KMS-11 (cell line): Measurements from ENCODE around the gene MYO9B.

Source experiments
- H2AFZ ChIP-seq: fragments of 200-600 bp; sonication (generic); 2 replicates; pipeline ENCODE4 v1.6.1; 2016; ENCODE audit warnings: antibody characterized with exemption, mixed run types, low read depth
- H3K27ac ChIP-seq: fragments of 200-600 bp; sonication (generic); 2 replicates; pipeline ENCODE4 v1.6.1; 2016; ENCODE audit warnings: mild to moderate bottlenecking, mixed run types
- H3K27me3 ChIP-seq: fragments of 200-600 bp; sonication (generic); 2 replicates; pipeline ENCODE4 v1.6.1; 2017; ENCODE audit warnings: mild to moderate bottlenecking, low read depth, mixed run types, moderate library complexity; ENCODE audit not compliant: insufficient read depth
- H3K36me3 ChIP-seq: fragments of 200-600 bp; sonication (generic); 2 replicates; pipeline ENCODE4 v1.6.1; 2017; ENCODE audit warnings: mild to moderate bottlenecking, mixed run types; ENCODE audit not compliant: insufficient read depth
- H3K4me1 ChIP-seq: fragments of 200-600 bp; sonication (generic); 2 replicates; pipeline ENCODE4 v1.6.1; 2016; ENCODE audit warnings: mild to moderate bottlenecking, low read depth, mixed run types; ENCODE audit not compliant: poor library complexity, severe bottlenecking
- H3K4me2 ChIP-seq: fragments of 200-600 bp; sonication (generic); 2 replicates; pipeline ENCODE4 v1.7.0; 2016; ENCODE audit warnings: mild to moderate bottlenecking, mixed run types
- H3K4me3 ChIP-seq: fragments of 200-600 bp; sonication (generic); IDR thresholded peaks from 2 replicates; pipeline ENCODE4 v1.6.1; 2017; ENCODE audit warnings: low read depth, low read length, mixed read lengths; ENCODE audit not compliant: insufficient read depth
- H3K79me2 ChIP-seq: fragments of 200-600 bp; sonication (generic); 2 replicates; pipeline ENCODE4 v1.6.1; 2016; ENCODE audit warnings: low read depth, mixed run types; ENCODE audit not compliant: insufficient read depth
- H3K9ac ChIP-seq: fragments of 200-600 bp; sonication (generic); 2 replicates; pipeline ENCODE4 v1.6.1; 2016; ENCODE audit warnings: mild to moderate bottlenecking, mixed run types
- H4K20me1 ChIP-seq: fragments of 200-600 bp; sonication (generic); 2 replicates; pipeline ENCODE4 v1.6.1; 2016; ENCODE audit warnings: mild to moderate bottlenecking, mixed run types; ENCODE audit not compliant: insufficient read depth
- TF ChIP-seq, protein P1 (sequence below): fragments of 200-600 bp; sonication (generic); conservative IDR thresholded peaks from 2 replicates; pipeline ENCODE4 v1.6.1; 2017; ENCODE audit warnings: low read depth, mild to moderate bottlenecking, antibody characterized with exemption, low read length, moderate library complexity, mixed read lengths

MYO9B gene

DNA sequence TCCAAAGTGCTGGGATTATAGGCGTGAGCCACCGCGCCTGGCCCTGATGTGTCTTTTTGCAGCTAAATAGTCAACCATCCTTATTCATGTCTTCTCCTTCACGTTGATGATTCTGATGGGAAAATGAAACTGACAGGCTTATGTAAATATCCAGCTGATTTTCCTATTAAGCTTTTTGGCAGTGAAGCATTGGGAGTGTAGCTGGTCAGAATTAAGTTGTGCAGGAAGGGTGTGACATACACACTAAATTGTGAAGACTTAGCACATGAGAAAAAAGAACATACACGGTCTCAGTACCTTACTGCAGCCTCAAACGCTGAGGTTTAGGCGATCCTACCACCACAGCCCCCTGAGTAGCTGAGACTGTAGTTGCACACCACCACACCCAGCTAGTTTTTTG is 89.1 kb downstream of the MYO9B start:
- TF ChIP-seq, protein P1, sequence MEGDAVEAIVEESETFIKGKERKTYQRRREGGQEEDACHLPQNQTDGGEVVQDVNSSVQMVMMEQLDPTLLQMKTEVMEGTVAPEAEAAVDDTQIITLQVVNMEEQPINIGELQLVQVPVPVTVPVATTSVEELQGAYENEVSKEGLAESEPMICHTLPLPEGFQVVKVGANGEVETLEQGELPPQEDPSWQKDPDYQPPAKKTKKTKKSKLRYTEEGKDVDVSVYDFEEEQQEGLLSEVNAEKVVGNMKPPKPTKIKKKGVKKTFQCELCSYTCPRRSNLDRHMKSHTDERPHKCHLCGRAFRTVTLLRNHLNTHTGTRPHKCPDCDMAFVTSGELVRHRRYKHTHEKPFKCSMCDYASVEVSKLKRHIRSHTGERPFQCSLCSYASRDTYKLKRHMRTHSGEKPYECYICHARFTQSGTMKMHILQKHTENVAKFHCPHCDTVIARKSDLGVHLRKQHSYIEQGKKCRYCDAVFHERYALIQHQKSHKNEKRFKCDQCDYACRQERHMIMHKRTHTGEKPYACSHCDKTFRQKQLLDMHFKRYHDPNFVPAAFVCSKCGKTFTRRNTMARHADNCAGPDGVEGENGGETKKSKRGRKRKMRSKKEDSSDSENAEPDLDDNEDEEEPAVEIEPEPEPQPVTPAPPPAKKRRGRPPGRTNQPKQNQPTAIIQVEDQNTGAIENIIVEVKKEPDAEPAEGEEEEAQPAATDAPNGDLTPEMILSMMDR = no peak
- Histone ChIP-seq H2AFZ (no peak overlapping the region), H3K27ac (no peak overlapping the region), H3K79me2 (no peaks in the 10 kb centered on the region), H3K36me3 (no peaks in the 10 kb centered on the region; the same call in 1 of the 2 replicates), H3K4me2 (no peak overlapping the region), H3K27me3 (no peaks in the 10 kb centered on the region), H3K4me3 (no peak overlapping the region), H3K9ac (no peak overlapping the region), H3K4me1 (no peaks in the 10 kb centered on the region), H4K20me1 (no peaks in the 10 kb centered on the region)

DNA sequence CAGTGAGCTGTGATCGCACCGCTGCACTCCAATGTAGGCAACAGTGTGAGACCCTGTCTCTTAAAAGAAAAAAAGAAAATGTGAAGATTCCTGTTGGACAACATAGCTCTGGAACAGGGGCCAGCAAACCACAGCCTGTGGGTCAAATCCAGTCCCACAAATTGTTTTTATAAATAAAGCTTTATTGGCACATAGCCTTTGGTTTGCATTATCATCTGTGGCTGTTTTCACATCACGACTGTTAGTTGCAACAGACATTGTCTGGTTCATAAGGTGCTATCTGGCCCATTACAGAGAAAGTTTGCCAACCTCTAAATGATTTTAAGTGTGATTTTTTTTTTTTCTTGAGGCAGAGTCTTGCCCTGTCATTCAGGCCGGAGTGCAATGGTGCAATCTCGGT is 90.1 kb downstream of the MYO9B start:
- H3K4me1 ChIP-seq = no peaks in the 10 kb centered on the region
- H3K9ac ChIP-seq = no peak overlapping the region
- H3K36me3 ChIP-seq = no peaks in the 10 kb centered on the region; the same call in 1 of the 2 replicates

DNA sequence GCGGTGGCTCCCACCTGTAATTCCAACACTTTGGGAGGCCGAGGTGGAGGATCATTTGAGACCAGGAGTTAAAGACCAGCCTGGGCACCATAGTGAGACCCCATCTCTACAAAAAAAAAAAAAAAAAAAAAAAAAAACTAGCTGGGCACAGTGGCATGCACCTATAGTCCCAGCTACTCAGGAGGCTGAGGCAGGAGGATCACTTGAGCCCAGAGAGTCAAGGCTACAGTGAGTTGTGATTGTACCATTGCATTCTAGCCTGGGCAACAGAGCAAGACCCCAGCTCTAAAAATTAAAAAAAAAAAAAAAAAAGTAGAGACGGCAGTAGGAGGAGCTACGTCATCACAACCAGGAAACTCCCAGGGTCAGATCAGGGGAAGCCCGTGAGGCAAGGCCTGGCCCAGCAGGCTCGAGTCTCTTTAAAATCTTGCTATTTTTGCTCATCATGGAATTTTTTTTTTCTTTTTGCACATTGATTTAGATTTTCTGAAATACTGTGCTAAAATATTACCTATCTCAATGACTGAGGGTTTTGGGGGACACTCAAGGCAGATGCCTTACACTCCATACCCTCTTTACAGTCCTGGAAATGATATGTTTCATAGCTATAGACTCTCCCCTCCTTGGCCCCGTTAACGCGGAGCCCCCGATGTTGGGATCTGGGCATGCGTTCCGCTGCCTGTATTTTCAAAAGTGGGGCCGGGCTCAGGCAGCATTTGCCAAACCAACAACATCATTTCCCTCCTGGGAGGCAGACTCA is 95.1 kb downstream of the MYO9B start:
- TF ChIP-seq, protein P1 = no peak
- no peak overlapping the region for H3K4me2 ChIP-seq
- no peak overlapping the region for H3K4me3 ChIP-seq
- no peaks in the 10 kb centered on the region for H3K79me2 ChIP-seq
- H3K4me1 ChIP-seq = no peaks in the 10 kb centered on the region
- H2AFZ ChIP-seq = no peak overlapping the region
- H4K20me1 ChIP-seq = no peaks in the 10 kb centered on the region
- no peaks in the 10 kb centered on the region for H3K36me3 ChIP-seq
- H3K27ac ChIP-seq = no peak overlapping the region
- no peaks in the 10 kb centered on the region for H3K27me3 ChIP-seq
- H3K9ac ChIP-seq = no peak overlapping the region

More for the DNA sequence above, 90.1 kb downstream of the MYO9B start:
- no peaks in the 10 kb centered on the region for H4K20me1 ChIP-seq
- TF ChIP-seq, protein P1 = no peak
- H3K27me3 ChIP-seq = no peaks in the 10 kb centered on the region
- no peak overlapping the region for H2AFZ ChIP-seq
- H3K4me3 ChIP-seq = no peak overlapping the region
- H3K4me2 ChIP-seq = no peak overlapping the region
- no peaks in the 10 kb centered on the region for H3K79me2 ChIP-seq
- no peak overlapping the region for H3K27ac ChIP-seq

DNA sequence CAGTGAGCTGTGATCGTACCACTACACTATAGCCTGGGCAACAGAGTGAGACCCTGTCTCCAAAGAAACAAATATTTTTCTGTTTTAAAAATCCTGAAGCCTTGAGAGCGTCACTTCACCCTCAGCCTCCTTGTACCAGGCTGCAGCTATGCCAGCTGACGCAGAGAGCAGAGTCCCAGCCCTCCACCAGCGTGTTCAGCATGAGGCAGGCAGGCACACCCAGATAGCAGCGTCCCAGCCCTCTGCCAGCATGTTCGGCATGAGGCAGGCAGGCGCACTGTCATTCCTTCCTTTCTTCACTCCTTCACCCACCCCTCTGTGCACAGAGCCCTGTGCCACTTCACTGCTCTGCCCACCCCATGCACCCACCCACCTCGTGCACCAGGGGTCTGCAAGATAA is 96.3 kb downstream of the MYO9B start:
- Histone ChIP-seq H3K36me3 (no peaks in the 10 kb centered on the region), H3K27ac (no peak overlapping the region), H4K20me1 (no peaks in the 10 kb centered on the region), H2AFZ (no peak overlapping the region), H3K4me2 (no peak overlapping the region), H3K9ac (no peak overlapping the region), H3K79me2 (no peaks in the 10 kb centered on the region), H3K4me1 (no peaks in the 10 kb centered on the region), H3K4me3 (no peak overlapping the region), H3K27me3 (no peaks in the 10 kb centered on the region)
- TF ChIP-seq, protein P1 = no peak
